Smooth muscle cell (in vitro differentiated cells): Measurements from ENCODE around the gene MAPK12. TPM values are rescaled to one million over a fixed set of nuclear protein-coding genes. Genes with fewer than 3 reads are reported as not detected.

Experiments used
- DNase-seq: peaks from one replicate; lab custom pipeline; 2025; ENCODE audit not compliant: unreplicated experiment; lab: John Stamatoyannopoulos, UW
- H2AFZ ChIP-seq: fragments of 200-600 bp; sonication (generic); 2 replicates; pipeline ENCODE4 v1.6.0; 2016; ENCODE audit warnings: antibody characterized with exemption, low read depth, mild to moderate bottlenecking
- H3F3A ChIP-seq: fragments of 200-600 bp; sonication (generic); 2 replicates; pipeline ENCODE4 v1.6.0; 2017; ENCODE audit warnings: antibody characterized with exemption, low read depth
- H3K27ac ChIP-seq: fragments of 200-600 bp; sonication (generic); 2 replicates; pipeline ENCODE4 v1.5.1; 2016; ENCODE audit warnings: low read depth, mild to moderate bottlenecking
- H3K27me3 ChIP-seq: fragments of 200-600 bp; sonication (generic); 2 replicates; pipeline ENCODE4 v1.6.1; 2016; ENCODE audit warnings: low read depth, mild to moderate bottlenecking
- H3K36me3 ChIP-seq: fragments of 200-600 bp; sonication (generic); 2 replicates; pipeline ENCODE4 v1.5.1; 2016; ENCODE audit warnings: low read depth
- H3K4me1 ChIP-seq: fragments of 200-600 bp; sonication (generic); 2 replicates; pipeline ENCODE4 v1.5.1; 2016; ENCODE audit warnings: low read depth
- H3K4me2 ChIP-seq: fragments of 200-600 bp; sonication (generic); 2 replicates; pipeline ENCODE4 v1.6.0; 2016; ENCODE audit warnings: mild to moderate bottlenecking
- H3K4me3 ChIP-seq: fragments of 200-600 bp; sonication (generic); 2 replicates; pipeline ENCODE4 v1.5.1; 2016; ENCODE audit warnings: mild to moderate bottlenecking
- H3K79me2 ChIP-seq: fragments of 200-600 bp; sonication (generic); 2 replicates; pipeline ENCODE4 v1.6.0; 2016; ENCODE audit warnings: low read depth, mild to moderate bottlenecking
- H3K9ac ChIP-seq: fragments of 200-600 bp; sonication (generic); 2 replicates; pipeline ENCODE4 v1.6.0; 2016; ENCODE audit warnings: low read depth
- H3K9me3 ChIP-seq: fragments of 200-600 bp; sonication (generic); replicated peaks from 2 replicates; pipeline ENCODE4 v1.5.1; 2016; ENCODE audit warnings: low read depth
- H4K20me1 ChIP-seq: fragments of 200-600 bp; sonication (generic); 2 replicates; pipeline ENCODE4 v1.6.0; 2016; ENCODE audit warnings: low read depth
- CTCF ChIP-seq: fragments of 200-600 bp; sonication (generic); IDR thresholded peaks from 2 replicates; pipeline ENCODE4 v1.5.1; 2017; ENCODE audit warnings: borderline replicate concordance, mild to moderate bottlenecking, antibody characterized with exemption; ENCODE audit not compliant: insufficient read depth, poor library complexity, severe bottlenecking
- WGBS: methylation state at CpG from one replicate; pipeline ENCODE4 v1.1.7; 2016; ENCODE audit warnings: low lambda C conversion rate; 5-methylcytosine and 5-hydroxymethylcytosine counted together
- polyA plus RNA-seq: library from polyadenylated mRNA; unstranded; fragments of >200 nt; fragmentation: Nextera tagmentation; extraction: Ambion mirVana; gene quantifications from 2 replicates; pipeline ENCODE4 v1.2.1, GENCODE V29; 2016
- total RNA-seq: library from RNA; depleted of rRNA; stranded (reverse); fragments of >200 nt; gene quantifications from 2 replicates; pipeline ENCODE4 v1.2.3, GENCODE V29; 2014

Gene MAPK12
- total and polyA plus RNA-seq, 2 experiments from 2014 or later = 14.9 to 26.2 TPM

GRCh38 chr22:50208939-50209892 is 52.3 kb downstream of the MAPK12 start:
- Histone ChIP-seq H3K9ac (no peak overlapping the region), H3K27ac (no peak overlapping the region), H3K4me2 (no peak overlapping the region), H4K20me1 (peaks cover 100% of the 10 kb centered on the region), H3K27me3 (no peaks in the 10 kb centered on the region), H3K36me3 (no peaks in the 10 kb centered on the region), H3K9me3 (no peaks in the 10 kb centered on the region), H3K4me1 (no peaks in the 10 kb centered on the region), H3F3A (peaks cover 4% of the 10 kb centered on the region), H3K4me3 (no peak overlapping the region), H2AFZ (no peak overlapping the region), H3K79me2 (peaks cover 38% of the 10 kb centered on the region)
- DNase-seq = no peak
- 91% methylated on average over 31 of the region's 31 CpGs for WGBS
- no peak for TF ChIP-seq CTCF

- no peaks in the 10 kb centered on the region for H3K27me3 ChIP-seq
- H3K4me3 ChIP-seq = no peak overlapping the region
These were observed 53.0 kb downstream of the MAPK12 start for GRCh38 chr22:50208430-50208938.

GRCh38 chr22:50207383-50208140 is 53.9 kb downstream of the MAPK12 start:
- Histone ChIP-seq H3K9ac (no peak overlapping the region), H3K9me3 (no peaks in the 10 kb centered on the region), H4K20me1 (peaks cover 99% of the 10 kb centered on the region), H3K79me2 (peaks cover 38% of the 10 kb centered on the region), H3K27ac (no peak overlapping the region), H3K4me1 (no peaks in the 10 kb centered on the region), H3K27me3 (no peaks in the 10 kb centered on the region), H3F3A (peaks cover 4% of the 10 kb centered on the region), H3K4me3 (no peak overlapping the region), H2AFZ (no peak overlapping the region), H3K4me2 (no peak overlapping the region), H3K36me3 (no peaks in the 10 kb centered on the region)
- no peak for TF ChIP-seq CTCF
- no peak for DNase-seq
- WGBS = 88% methylated on average over 23 of the region's 23 CpGs

More at GRCh38 chr22:50208430-50208938, 53.0 kb downstream of the MAPK12 start:
- no peaks in the 10 kb centered on the region for H3K9me3 ChIP-seq
- no peak overlapping the region for H3K4me2 ChIP-seq
- no peak for DNase-seq
- peaks cover 4% of the 10 kb centered on the region for H3F3A ChIP-seq
- WGBS = 98% methylated on average over 22 of the region's 22 CpGs
- peaks cover 100% of the 10 kb centered on the region for H4K20me1 ChIP-seq
- no peak for TF ChIP-seq CTCF
- no peak overlapping the region for H3K27ac ChIP-seq
- peaks cover 38% of the 10 kb centered on the region for H3K79me2 ChIP-seq
- no peak overlapping the region for H3K9ac ChIP-seq
- H3K4me1 ChIP-seq = no peaks in the 10 kb centered on the region
- no peaks in the 10 kb centered on the region for H3K36me3 ChIP-seq
- no peak overlapping the region for H2AFZ ChIP-seq
